Upper lobe of right lung (tissue), 1 donor: ENCODE data around the gene COL5A1. TPM values are rescaled to one million over a fixed set of nuclear protein-coding genes. Genes with fewer than 3 reads are reported as not detected.

Source experiments
- ATAC-seq: fragments of 200-7000 bp; cut with Tn5 transposase; one replicate; pipeline ENCODE4 v1.9.1; 2020; ENCODE audit warnings: mild to moderate bottlenecking, moderate library complexity
- DNase-seq: peaks from one replicate; pipeline ENCODE4 v3.0.0-alpha.2; 2020
- H3K27ac ChIP-seq: fragments of 200-600 bp; one replicate; pipeline ENCODE4 v1.8.0; 2022
- H3K27me3 ChIP-seq: fragments of 200-600 bp; one replicate; pipeline ENCODE4 v1.8.0; 2022; ENCODE audit warnings: mild to moderate bottlenecking
- H3K36me3 ChIP-seq: fragments of 200-600 bp; one replicate; pipeline ENCODE4 v1.8.0; 2022
- H3K4me1 ChIP-seq: fragments of 200-600 bp; one replicate; pipeline ENCODE4 v1.8.0; 2022
- H3K4me3 ChIP-seq: fragments of 200-600 bp; one replicate; pipeline ENCODE4 v1.8.0; 2022; ENCODE audit warnings: mild to moderate bottlenecking
- H3K9me3 ChIP-seq: fragments of 200-600 bp; one replicate; pipeline ENCODE4 v1.8.0; 2022
- CTCF ChIP-seq: fragments of 200-600 bp; IDR thresholded peaks from one replicate; pipeline ENCODE4 v1.8.0; 2022; ENCODE audit warnings: antibody characterized with exemption
- intact Hi-C: fragments of 100-400 bp; cut with DNase I; formaldehyde crosslinking; loops from one replicate; pipeline ENCODE4 v1.11.0; 2022
- total RNA-seq: library from RNA; stranded (reverse); fragmentation: NEBNext Ultra II Directional; extraction: Animal tissue kit (Norgen Biotek cat#: 25700); gene quantifications from one replicate; pipeline ENCODE4 v1.2.1, GENCODE V29; 2021
- donor health status: DM: no; HTN: yes; CAD: no; lungs with severe emphysema.

COL5A1 gene
- total RNA-seq, 1 donor from 2014 or later, result 37.8 TPM

DNA sequence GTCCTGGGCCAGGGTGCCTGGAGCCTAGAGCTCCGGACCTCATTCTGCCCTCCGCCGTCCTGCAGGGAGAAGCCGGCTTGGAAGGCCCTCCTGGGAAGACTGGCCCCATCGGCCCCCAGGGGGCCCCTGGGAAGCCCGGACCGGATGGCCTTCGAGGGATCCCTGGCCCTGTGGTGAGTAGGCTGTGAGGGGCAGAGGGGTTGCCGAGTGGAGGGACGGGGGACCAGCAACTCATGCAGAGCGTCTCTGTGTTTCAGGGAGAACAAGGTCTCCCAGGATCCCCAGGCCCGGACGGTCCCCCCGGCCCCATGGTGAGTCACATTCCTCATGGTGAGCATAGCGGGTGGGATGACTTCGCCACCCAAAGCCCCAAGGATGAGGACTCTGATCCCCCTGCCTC, 177.0 kb downstream of the COL5A1 start:
- no peak for TF ChIP-seq CTCF
- DNase-seq (no peak), ATAC-seq (no peak)
- H3K27me3 ChIP-seq, result no peaks in the 10 kb centered on the region
- no peak overlapping the region for H3K27ac ChIP-seq
- peaks cover 6% of the 10 kb centered on the region for H3K36me3 ChIP-seq
- H3K4me1 ChIP-seq, result no peaks in the 10 kb centered on the region
- intact Hi-C loops, result no loop called here
- H3K4me3 ChIP-seq, result no peak overlapping the region
- no peaks in the 10 kb centered on the region for H3K9me3 ChIP-seq

GRCh38 chr9:134820901-134821300, 179.3 kb downstream of the COL5A1 start:
- TF ChIP-seq CTCF, result no peak
- DNase-seq, result no peak
- Histone ChIP-seq H3K9me3 (no peaks in the 10 kb centered on the region), H3K4me3 (no peak overlapping the region), H3K4me1 (no peaks in the 10 kb centered on the region), H3K27ac (no peak overlapping the region), H3K36me3 (peaks cover 6% of the 10 kb centered on the region), H3K27me3 (no peaks in the 10 kb centered on the region)
- intact Hi-C loops, result no loop called here
- ATAC-seq, result no peak

DNA sequence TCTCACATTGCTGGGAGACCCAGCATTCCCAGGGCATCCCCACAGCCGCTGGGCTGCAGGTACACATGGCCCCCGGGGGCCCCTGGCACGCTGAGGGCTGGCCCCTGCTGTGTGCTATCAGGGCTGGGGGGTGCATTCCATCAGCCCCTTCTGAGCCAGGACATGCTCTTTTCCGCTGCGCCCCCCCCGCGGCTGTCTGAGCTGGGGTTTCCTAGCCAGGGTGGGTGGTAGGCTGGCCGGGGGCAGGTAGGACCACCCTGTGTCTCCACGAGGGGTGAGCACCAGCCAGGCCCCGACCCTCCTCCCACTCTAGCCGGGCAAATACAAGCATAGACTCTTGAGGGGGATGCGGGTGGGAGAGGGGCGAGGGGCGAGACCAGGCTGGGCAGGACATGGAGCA, 180.9 kb downstream of the COL5A1 start:
- no peaks in the 10 kb centered on the region for H3K36me3 ChIP-seq

GRCh38 chr9:134823623-134824022, 182.0 kb downstream of the COL5A1 start:
- Histone ChIP-seq H3K9me3 (no peaks in the 10 kb centered on the region), H3K27ac (no peak overlapping the region), H3K27me3 (no peaks in the 10 kb centered on the region), H3K4me1 (no peaks in the 10 kb centered on the region), H3K4me3 (no peak overlapping the region), H3K36me3 (no peaks in the 10 kb centered on the region)
- DNase-seq (no peak), ATAC-seq (no peak)
- intact Hi-C loops, result no loop called here
- no peak for TF ChIP-seq CTCF

More for the DNA sequence above, 180.9 kb downstream of the COL5A1 start:
- Histone ChIP-seq H3K9me3 (no peaks in the 10 kb centered on the region), H3K27ac (no peak overlapping the region), H3K4me1 (no peaks in the 10 kb centered on the region), H3K4me3 (no peak overlapping the region), H3K27me3 (no peaks in the 10 kb centered on the region)
- intact Hi-C loops, result no loop called here
- no peak for TF ChIP-seq CTCF
- no peak for ATAC-seq
- no peak for DNase-seq

- intact Hi-C loops, result no loop called here
- Histone ChIP-seq H3K4me1 (no peaks in the 10 kb centered on the region), H3K27me3 (no peaks in the 10 kb centered on the region), H3K9me3 (no peaks in the 10 kb centered on the region), H3K36me3 (no peaks in the 10 kb centered on the region), H3K27ac (no peak overlapping the region), H3K4me3 (no peak overlapping the region)
- DNase-seq, result no peak
- no peak for ATAC-seq
- no peak for TF ChIP-seq CTCF
Measured at GRCh38 chr9:134824583-134824982, 183.0 kb downstream of the COL5A1 start.

DNA sequence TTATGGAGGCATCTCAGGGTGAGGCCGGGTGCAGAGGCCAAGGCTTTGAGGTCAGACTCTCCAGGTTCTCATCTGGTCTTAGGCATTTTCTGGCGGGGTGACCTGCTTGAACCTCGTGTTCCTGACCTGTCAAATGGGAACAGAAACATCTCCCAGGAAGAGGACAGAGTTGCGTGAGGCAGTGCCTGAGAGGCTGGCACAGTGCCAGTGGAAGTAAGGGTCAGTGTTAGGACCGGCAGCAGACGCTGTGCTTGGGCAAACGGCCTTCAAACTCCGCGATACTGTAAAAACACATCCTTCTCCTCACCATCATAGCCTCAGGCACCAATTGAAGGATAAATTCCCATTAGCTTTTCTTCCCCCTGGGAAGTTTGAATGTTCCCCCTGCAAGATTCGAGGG, 183.4 kb downstream of the COL5A1 start:
- no peaks in the 10 kb centered on the region for H3K36me3 ChIP-seq
- no peaks in the 10 kb centered on the region for H3K9me3 ChIP-seq
- H3K27ac ChIP-seq, result no peak overlapping the region
- ATAC-seq, result no peak
- TF ChIP-seq CTCF, result no peak
- H3K27me3 ChIP-seq, result no peaks in the 10 kb centered on the region
- DNase-seq, result no peak
- H3K4me3 ChIP-seq, result no peak overlapping the region
- intact Hi-C loops, result no loop called here
- H3K4me1 ChIP-seq, result no peaks in the 10 kb centered on the region
